Uterus (tissue), 2 donors: ENCODE results near the gene AFG1L.

ENCODE experiments used
- POLR2A ChIP-seq, 2 donors: fragments of 450-650 bp; IDR thresholded peaks; one replicate each; pipeline ENCODE4 v1.6.1; 2016; ENCODE audit warnings: antibody characterized with exemption in 2 of 2, mild to moderate bottlenecking in 1 of 2, moderate library complexity in 1 of 2
- TF ChIP-seq, protein P1 (sequence below), 4 experiments: fragments of 200-600 bp in 2 of 4; fragments of 450-650 bp in 2 of 4; sonication (generic) in 2 of 4; IDR thresholded peaks; one replicate each; pipeline ENCODE4 v1.5.1; 2016 to 2019; ENCODE audit warnings: antibody characterized with exemption in 4 of 4, mild to moderate bottlenecking in 2 of 4, moderate library complexity in 1 of 4

DNA sequence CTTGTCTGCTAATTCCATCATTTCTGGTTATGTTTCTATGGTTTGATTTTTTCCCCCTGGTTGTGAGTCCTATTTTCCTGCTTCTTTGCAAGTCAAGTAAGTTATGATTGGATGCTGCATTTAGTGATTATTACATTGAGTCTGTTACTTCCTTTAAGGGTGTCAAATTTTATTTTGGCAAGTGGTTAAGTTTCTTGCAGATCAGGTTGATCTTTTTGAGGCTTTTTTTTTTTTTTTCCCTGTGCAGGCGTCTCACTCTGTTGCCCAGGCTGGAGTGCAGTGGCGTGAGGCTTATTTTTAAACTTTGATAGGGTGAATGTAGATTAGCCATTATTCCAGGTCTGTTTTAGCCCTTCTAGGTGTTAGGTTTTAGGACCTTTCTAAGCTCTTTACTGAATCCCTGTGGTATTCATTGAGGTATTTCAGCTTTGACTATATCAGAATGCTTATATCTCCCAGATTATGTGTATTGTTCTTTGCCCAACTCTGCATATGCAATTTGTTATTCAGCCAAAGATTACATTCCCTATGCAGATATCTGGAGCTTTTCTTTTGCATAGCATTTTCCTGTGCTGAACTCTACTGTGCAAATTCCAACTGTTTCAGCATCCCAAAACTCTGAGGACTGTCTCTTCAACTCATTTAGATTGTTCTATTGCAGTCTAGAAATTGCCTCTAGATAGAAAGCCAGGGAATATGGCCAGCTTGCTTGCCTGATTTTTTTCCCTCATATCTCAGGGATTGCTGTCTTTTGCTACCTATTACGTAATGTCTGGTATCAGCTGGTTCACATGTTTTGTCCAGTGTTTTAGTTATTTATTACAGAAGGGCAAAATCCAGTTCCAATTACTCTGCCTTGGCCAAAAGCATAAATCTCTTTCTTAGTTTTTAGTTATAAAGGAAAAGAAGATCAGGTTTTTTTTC lies 113.3 kb downstream of the AFG1L start:
- TF ChIP-seq, protein P1, sequence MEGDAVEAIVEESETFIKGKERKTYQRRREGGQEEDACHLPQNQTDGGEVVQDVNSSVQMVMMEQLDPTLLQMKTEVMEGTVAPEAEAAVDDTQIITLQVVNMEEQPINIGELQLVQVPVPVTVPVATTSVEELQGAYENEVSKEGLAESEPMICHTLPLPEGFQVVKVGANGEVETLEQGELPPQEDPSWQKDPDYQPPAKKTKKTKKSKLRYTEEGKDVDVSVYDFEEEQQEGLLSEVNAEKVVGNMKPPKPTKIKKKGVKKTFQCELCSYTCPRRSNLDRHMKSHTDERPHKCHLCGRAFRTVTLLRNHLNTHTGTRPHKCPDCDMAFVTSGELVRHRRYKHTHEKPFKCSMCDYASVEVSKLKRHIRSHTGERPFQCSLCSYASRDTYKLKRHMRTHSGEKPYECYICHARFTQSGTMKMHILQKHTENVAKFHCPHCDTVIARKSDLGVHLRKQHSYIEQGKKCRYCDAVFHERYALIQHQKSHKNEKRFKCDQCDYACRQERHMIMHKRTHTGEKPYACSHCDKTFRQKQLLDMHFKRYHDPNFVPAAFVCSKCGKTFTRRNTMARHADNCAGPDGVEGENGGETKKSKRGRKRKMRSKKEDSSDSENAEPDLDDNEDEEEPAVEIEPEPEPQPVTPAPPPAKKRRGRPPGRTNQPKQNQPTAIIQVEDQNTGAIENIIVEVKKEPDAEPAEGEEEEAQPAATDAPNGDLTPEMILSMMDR (IDR thresholded peaks at IDR 0.05), result no peak
- no peak for TF ChIP-seq POLR2A (IDR thresholded peaks at IDR 0.05)
